Measurements from ENCODE around the gene OTULINL.

- no peak for TF ChIP-seq POLR2A (IDR thresholded peaks at IDR 0.05)
- no peak for TF ChIP-seq CTCF (IDR thresholded peaks at IDR 0.05)
These were observed 11.9 kb downstream of the OTULINL start for GRCh38 chr5:14593326-14594021.
